Activated CD4-positive, alpha-beta T cell treated with anti-CD3 and anti-CD28 coated beads for 48 hours (primary cell): ENCODE data around the gene OR2T29.
"Not testable (repeated sequence)": the region's sequence is repeated elsewhere in the genome, so short reads cannot be mapped to it uniquely, and the experiment has no call there.

ENCODE experiments used
- DNase-seq: peaks from one replicate; pipeline ENCODE4 v3.0.0-alpha.2; 2020

OR2T29 gene, protein sequence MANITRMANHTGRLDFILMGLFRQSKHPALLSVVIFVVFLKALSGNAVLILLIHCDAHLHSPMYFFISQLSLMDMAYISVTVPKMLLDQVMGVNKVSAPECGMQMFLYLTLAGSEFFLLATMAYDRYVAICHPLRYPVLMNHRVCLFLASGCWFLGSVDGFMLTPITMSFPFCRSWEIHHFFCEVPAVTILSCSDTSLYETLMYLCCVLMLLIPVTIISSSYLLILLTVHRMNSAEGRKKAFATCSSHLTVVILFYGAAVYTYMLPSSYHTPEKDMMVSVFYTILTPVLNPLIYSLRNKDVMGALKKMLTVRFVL

DNA sequence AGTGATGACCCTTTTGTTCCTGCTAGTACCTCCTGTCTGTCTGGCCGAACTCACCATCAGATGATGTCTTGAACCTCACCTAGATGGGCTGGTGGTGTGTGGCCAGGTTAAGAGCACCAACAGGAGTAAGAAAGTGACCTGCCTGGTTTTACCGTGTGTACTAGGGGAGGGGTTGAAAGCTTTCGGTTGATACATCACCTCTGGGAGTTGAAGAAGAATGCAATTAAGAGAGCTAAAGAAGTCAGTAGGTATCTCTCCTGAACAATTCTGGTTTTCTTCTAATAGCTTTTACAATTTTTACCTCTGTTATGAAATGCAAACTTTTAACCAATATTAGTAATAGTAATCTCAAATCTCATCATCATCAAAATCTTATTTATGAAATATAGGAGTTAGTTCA is at the start of gene OR2T29:
OR2T29 (minus strand) TSS at position 101 of the 400 bp plus-strand sequence. CDS start 3,281 bp downstream, outside the sequence.
- DNase-seq = not testable (repeated sequence)

DNA sequence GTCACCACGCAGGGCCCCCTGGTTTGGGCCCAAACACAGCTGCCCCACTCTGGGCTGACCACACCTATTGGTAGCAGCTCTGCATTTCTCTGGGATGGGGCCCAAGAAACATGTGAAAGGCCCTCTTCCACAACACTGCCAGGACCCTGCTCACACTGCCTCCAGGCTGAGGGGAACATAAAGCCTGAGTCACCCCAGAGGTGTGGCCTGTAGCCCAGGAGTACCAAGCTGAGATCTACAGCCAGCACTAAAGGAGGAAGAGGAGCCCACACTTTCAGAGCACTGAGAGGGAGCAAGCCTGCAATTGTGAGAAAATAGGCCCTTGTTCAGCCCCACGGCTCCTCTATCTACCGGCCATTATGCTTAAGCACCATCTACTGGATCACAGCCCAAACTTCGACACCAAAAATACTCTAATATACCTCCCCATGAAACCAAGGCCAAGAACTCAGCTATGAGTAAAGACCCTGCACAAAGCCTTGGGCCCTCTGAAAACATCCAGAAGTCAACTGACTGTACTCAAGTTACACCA is 49.4 kb upstream of the OR2T29 start:
- peak; percentile 57 for DNase-seq

DNA sequence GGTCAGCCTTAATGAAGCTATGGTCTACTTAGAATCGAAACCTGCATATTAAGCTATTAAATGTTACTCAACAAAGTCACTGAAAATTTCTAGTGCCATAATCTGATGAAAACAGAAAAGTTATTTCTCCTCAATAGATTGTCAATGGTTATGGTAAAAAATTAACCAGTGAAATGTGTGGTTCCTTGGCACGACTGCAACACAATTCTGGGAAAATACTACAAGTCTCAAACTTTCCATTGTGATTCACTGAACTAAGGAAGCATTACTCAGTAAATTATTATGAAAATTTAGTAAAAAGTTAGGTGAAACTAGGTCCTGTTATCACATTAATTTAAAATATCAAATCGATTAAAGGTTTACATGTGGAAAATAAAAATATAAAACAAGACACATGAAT is 47.7 kb upstream of the OR2T29 start:
- no peak for DNase-seq

DNA sequence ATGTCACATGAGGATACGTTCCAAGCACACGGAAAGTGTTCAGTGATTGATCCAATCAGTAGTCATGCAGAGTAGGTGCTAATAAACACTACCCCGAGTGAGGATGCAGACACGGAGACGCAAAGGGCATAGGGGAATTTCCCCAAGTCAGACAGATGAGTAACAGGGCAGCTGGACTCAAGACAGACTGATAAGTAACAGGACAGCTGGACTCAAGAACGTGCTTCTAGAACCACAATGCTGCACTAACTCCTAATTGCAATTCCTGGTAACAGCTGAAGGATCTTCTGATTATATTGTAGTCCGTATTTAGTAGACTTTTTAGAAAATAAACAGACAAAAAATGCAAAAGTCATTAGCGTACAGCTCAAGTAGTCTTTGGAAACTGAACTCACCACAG is 36.8 kb upstream of the OR2T29 start:
- no peak for DNase-seq

DNA sequence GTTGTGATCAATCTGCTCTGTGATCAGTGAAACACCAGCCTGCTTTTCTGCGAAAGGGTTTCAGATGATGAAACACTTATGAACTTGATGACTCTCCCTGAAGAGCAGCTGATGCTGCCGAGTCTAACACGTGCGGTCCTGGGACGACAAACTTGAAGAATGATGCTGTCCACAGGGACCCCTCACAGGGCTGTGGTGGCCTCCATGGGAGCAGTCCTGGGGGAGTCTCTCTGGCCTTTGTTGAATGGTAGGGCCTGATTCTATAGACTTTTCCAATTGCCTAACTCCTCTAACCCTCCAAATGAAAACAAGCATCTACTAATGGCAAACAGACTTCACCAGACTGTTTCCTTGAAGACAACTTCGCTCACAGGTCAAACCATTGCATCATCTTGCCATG is 35.0 kb upstream of the OR2T29 start, which contains the start of gene OR2T10:
OR2T10 (minus strand) TSS at position 112 of the 400 bp plus-strand sequence. CDS start 3,932 bp downstream, outside the sequence.
- no peak for DNase-seq

DNA sequence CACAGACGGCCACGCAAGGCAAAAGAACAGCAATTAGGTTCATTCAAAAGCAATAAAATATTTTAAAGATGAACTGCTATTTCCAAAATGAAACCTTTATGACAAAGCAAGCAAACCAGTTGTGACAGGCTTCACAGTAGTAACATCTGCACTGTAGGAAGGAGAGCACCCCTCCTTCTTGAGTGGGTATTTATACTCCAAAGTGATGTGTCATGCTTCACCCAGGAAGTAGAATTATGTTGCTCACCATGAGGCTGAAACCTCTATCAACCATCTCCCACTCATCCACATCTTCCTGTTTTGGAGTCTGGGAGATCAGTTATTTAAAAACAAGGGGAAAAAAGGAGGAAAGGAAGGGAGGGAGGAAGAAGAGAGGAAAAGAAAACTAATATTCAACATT is 34.0 kb upstream of the OR2T29 start:
- DNase-seq = no peak

DNA sequence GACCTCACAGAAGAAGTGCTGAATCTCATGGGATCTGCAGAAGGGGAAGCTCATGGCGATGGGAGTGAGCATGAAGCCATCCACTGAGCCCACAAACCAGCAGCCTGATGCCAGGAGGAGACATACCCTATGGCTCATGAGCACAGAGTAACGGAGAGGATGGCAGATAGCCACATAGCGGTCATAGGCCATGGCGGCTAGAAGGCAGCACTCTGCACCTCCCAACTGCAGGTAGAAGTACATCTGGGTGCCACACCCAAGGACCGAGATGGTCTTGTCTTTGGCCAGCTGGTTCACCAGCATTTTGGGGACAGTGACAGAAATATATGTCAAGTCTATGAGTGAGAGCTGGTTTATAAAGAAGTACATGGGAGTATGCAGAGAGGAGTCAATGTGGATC is 30.7 kb upstream of the OR2T29 start:
- DNase-seq = no peak

DNA sequence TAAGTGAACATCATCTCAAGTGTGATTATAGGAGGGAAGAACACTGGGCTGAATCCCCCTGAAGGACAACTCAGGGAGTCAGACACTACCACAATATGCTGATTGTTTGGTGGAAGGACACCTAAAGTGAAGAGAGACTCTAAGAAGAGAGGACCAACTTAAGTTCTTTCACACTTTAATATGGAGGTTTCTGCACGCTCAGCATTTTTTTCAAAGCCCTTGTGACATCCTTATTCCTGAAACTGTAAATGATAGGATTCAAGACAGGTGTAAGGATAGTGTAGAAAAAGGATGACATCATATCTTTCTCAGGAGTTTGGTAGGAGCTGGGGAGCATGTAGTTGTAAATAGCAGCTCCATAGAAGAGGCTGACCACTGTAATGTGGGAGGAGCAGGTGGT is 30.1 kb upstream of the OR2T29 start:
- DNase-seq = no peak

DNA sequence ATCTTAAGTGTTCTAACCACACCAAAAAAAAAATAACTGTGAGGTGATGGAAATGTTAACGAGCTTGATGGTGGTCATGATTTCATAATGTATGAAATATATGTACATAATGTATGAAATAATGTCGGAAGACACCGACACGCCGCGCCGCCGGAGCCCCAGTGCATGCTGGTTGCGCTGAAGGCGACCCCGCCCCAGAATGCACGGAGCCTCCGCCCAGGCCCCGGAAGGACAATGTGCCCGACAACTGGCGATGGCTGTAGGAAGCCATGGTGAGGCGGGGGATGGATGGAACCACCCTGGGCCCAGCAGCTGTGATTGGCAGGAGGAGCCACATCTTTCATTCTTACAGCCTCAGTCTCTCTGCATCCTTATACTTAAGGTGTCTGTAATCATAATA is 27.5 kb upstream of the OR2T29 start:
- DNase-seq = no peak

DNA sequence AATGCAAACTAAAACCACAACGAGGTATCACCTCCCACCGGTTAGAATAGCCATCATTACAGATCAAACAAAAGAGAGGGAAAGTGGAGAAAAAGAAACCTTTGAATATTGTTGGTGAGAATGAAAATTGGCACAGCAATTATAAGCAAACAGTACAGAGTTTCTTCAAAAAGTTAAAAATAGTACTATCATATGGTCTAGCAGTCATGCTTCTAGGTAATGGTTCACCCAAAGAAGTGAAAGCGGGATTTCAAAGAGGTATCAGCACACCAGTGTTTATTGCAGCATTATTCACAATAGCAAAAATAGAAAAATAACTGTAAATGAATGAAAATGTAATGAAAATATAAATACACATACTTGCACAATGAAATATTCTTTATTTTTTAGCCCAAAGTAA is 26.8 kb upstream of the OR2T29 start:
- DNase-seq = no peak

DNA sequence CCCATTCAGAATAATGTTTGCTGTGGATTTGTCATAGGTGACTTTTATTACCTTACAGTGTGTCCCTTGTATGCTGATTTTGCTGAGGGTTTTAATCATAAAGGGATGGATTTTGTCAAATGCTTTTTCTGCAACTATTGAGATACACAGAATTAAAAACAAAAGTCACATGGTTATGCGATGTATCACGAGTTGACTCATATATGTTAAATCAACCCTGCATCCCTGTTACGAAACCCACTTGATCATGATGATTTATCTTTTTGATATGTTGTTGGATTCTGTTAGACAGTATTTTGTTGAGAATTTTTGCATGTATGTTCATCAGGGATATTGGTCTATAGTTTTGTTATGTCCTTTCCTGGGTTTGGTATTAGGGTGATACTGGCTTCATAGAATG is 22.7 kb upstream of the OR2T29 start:
- no peak for DNase-seq

DNA sequence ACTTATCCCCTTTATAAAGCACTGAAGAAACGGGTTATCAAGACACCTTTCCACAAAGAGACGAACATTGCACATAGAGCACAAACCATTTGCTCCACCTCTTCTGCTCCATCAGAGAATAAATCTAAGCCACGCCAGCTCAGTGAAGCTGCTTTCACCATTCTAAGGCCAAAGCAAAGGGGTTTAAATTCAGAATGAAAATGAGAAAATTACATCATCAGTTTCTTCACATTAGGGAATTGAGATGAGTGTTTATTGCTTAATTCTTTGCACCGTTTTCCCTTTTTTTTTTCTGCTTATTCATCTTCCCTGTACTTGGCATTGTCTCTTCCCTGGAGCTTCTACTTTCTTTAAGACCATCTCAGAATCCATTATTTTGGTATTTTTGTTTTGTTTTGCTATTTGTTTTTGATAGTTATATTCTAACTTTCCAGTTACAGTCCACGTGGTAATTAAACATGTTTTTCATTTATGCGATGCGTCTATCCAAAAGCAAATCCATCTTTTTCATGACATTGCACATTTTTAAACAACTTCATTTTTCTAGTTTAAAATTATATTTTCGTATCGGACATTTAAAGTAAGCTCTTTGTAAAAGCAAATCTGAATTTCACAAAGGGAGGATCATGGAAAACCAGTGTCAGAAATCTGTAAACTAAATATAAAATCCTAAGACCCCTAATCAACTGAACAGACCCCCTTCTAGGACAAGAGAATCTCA is 13.8 kb upstream of the OR2T29 start:
- DNase-seq = no peak

DNA sequence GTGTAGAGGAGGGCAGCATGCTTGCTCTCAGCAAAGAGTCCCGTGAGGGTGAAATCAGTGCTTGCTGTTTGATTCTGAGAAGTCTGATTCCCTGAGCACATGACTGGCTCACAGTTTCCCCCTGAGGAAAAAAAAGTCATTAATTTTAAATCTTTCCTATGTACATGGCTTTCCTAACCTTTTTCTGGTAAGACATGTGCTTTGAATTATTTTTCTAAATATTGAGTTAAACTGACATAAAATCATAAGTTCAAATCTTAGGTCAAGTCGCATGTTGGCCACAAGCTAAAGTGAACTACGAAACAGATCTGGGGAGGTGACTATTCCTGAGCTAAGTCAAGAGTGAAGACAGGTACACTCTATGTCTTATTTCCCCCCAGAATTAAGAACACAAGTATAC is 12.1 kb upstream of the OR2T29 start, which contains the start of gene OR2T34:
OR2T34 (minus strand) TSS at position 101 of the 400 bp plus-strand sequence; CDS start at position 101, 0 bp downstream.
- not testable (repeated sequence) for DNase-seq

DNA sequence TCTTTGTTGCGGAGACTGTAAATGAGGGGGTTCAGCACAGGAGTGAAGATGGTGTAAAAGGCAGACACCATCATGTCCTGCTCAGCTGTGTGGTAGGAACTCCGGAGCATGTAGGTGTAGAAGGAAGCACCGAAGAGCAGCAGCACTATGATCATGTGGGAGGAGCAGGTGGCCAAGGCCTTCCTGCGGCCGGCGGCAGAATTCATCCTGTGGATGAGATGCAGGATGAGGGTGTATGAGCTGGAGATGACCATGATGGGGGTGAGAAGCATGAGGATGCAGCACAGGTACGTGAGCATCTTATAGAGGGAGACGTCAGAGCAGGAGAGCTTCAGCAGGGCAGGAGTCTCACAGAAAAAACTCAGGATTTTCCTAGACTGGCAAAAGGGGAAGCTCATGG is 11.3 kb upstream of the OR2T29 start:
- DNase-seq = not testable (repeated sequence)

DNA sequence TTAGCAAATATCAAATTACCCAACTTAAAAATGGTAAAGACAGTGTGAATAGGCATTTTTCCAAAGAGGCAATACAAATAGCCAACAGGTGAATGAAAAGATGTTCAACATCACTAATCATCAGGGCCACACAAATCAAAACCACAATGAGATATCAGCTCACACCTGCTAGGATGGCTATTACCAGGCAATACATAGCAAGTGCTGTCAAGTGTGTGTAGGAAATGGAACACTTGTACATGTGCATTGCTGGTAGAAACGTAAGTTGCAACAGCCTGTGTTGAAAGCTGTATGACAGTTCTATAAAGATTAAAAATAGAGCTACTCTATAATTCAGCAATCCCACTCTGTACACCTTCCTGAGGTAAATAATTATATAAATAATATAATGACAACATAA is 9.5 kb upstream of the OR2T29 start:
- DNase-seq = not testable (repeated sequence)

DNA sequence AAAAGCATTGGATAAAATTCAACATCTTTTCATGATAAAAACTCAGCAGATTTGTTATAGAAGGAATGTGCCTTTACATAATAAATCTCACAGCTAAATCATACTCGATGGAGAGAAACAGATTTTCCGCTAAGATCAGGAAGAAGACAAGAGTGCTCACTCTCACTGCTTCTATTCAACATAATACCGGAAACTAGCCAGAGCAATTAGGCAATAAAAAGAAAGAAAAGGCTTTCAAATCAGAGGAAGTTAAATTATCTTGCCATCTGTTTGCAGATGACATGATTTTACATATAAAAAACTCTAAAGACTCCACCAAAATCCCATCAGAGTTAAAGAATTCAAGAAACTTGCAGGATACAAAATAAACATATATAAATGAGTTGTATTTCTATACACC is 8.2 kb upstream of the OR2T29 start:
- DNase-seq = not testable (repeated sequence)

DNA sequence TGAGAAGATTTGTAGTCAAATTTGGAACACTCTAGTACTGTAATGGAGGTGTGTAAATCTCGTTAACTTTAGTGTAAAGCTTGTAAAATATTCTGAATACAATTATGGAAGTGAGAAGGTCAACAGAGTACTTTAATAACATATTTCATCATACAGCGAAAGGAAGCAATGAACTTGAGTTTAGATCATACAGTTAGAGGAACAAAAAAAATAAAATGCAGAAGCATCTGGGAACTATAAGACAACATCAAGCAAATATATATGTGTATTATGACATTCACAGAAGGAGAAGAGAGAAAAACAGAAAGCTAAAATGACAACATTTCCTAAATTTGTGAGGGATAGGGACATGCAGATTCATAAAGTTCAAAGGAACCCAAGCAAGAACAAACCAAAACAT is 6.5 kb upstream of the OR2T29 start:
- not testable (repeated sequence) for DNase-seq

DNA sequence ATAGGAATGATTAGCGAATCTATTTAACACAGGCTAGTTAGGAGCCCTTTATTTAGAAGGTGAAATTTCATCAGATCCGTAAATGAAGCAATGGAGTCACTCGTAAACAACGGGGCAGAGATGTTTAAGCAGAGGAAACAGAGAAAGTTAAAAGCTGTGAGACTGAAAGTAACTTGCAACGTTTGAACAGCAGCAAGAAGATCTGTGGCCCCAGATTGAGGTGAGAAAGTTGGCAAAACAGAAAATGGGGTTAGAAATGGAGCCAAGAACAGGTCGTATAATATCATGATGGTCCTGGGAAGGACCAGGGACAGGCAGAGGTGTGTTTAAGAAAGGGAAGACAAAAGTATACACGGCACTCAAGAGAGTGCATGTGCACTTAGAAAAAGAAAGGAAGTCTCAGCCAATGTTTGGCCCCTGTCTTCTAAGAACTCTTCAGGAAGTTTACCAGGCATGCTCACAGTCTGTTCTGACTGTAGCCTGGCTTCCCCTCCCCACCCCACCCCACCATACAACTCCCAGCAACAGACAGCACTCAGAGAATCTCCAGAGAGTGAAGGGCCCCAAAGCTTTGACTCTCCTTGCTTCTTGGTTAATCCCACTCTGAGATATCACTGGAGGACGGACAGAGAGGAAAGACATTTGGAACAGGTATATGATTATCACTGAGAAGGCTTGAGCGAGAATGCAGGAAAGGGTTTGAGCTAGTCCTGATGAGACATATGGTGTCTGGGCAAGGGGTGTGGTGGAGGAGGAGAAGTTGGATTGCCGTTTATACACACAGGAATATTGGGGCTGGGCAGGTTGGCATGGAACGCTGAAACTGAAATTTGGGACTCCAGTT is 3.2 kb upstream of the OR2T29 start:
- not testable (repeated sequence) for DNase-seq

DNA sequence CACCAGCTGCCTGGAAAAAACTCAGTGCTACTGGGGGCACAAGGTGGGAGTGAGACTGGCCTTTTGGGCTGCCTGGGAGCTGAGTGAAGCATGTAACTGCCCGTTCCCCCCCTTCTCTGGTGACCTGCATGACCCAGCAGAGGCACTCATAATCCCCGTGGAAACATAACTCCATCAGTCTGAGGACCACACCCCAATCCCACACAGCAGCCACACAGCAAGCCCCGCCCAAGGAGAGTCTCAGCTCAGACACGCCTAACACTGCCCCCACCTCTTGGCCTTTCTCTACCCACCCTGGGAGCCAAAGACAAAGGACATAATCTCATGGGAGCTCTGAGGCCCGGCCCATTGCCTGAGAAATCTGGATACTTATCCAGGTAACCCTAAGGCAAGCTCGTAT is 11.5 kb downstream of the OR2T29 start:
- DNase-seq = not testable (repeated sequence)

DNA sequence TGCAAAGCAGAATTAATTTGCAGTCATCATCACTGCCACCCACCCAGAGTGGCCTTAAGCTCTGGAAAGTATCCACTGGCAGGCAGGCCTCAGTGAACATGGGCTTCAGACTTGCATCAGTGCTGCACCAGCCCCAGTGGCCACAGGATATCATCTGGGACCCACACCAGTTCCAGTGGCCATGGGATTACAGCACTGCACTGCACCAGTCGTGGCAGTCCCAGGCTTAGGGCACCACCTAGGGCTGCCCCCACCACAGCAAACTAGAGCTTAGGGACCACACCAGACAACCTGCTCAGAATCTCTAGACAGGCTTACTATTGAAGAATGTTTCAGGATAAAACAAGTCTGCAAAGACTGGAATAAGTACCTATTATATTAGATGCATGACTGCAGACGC is 15.2 kb downstream of the OR2T29 start:
- not testable (repeated sequence) for DNase-seq

DNA sequence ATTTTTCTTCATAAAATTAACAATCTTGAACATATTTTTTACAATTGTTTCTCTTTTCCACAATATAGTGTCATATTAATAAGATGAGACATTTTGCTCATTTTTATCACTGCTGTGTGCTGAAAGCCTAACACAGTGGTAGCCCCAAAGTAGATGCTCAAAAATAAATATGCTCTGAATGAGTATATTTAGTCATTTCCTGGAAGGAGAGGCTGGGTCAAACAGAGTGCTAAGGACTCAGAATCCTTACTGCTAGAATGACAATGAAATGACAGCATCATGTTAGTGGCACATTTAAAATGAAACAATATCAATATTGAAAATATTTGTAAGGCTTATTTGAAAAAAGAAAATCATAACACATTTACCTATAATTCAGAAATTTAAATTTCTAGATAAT is 25.1 kb downstream of the OR2T29 start:
- DNase-seq = not testable (repeated sequence)

DNA sequence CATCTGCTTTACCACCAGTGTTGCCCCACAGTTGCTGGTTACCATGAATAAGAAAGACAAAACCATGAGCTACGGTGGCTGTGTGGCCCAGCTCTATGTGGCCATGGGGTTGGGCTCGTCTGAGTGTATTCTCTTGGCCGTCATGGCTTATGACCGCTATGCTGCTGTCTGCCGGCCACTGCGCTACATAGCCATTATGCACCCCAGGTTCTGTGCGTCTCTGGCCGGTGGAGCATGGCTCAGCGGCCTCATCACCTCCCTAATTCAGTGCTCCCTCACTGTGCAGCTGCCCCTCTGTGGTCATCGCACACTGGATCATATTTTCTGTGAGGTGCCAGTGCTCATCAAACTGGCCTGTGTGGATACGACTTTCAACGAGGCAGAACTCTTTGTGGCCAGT is 40.7 kb downstream of the OR2T29 start:
- no peak for DNase-seq

DNA sequence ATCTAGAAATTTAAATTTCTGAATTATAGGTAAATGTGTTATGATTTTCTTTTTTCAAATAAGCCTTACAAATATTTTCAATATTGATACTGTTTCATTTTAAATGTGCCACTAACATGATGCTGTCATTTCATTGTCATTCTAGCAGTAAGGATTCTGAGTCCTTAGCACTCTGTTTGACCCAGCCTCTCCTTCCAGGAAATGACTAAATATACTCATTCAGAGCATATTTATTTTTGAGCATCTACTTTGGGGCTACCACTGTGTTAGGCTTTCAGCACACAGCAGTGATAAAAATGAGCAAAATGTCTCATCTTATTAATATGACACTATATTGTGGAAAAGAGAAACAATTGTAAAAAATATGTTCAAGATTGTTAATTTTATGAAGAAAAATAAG is 52.4 kb downstream of the OR2T29 start:
- DNase-seq = not testable (repeated sequence)
